ENCODE results near the gene FAM171A1.

The FAM171A1 gene

GRCh38 chr10:15197911-15198310 lies 173.2 kb downstream of the FAM171A1 start:
- DNase-seq: no peak

- DNase-seq: no peak
Measured at GRCh38 chr10:15197276-15197675, 173.8 kb downstream of the FAM171A1 start.

- no peak for DNase-seq
Measured at GRCh38 chr10:15196021-15196834, 174.9 kb downstream of the FAM171A1 start.

GRCh38 chr10:15189133-15189885 lies 181.8 kb downstream of the FAM171A1 start:
- no peak for DNase-seq

- no peak for DNase-seq
Measured at GRCh38 chr10:15188603-15189002, 182.5 kb downstream of the FAM171A1 start.

GRCh38 chr10:15183689-15184481 lies 187.2 kb downstream of the FAM171A1 start:
- no peak for DNase-seq

GRCh38 chr10:15182540-15183207 lies 188.4 kb downstream of the FAM171A1 start:
- DNase-seq: no peak

GRCh38 chr10:15181576-15182156 lies 189.4 kb downstream of the FAM171A1 start:
- no peak for DNase-seq

- DNase-seq: no peak
Measured at GRCh38 chr10:15180736-15181135, 190.4 kb downstream of the FAM171A1 start.

GRCh38 chr10:15176269-15176668 lies 194.8 kb downstream of the FAM171A1 start:
- DNase-seq: no peak

GRCh38 chr10:15175587-15175986 lies 195.5 kb downstream of the FAM171A1 start:
- no peak for DNase-seq

GRCh38 chr10:15172306-15172840 lies 198.7 kb downstream of the FAM171A1 start:
- no peak for DNase-seq

GRCh38 chr10:15169555-15170401 lies 201.3 kb downstream of the FAM171A1 start:
- DNase-seq: no peak

GRCh38 chr10:15168786-15169554 lies 202.1 kb downstream of the FAM171A1 start:
- peak; percentile 95 for DNase-seq

GRCh38 chr10:15168291-15168785 lies 202.8 kb downstream of the FAM171A1 start, which contains the start of gene NMT2:
Gene NMT2, minus strand, starts transcription at chr10:15168693. Its CDS starts 81 bp downstream, at chr10:15168612.
- peak; percentile 84 for DNase-seq

GRCh38 chr10:15167411-15168290 lies 203.4 kb downstream of the FAM171A1 start:
- no peak for DNase-seq

GRCh38 chr10:15166325-15166724 lies 204.8 kb downstream of the FAM171A1 start:
- DNase-seq: no peak

- DNase-seq: no peak
Measured at GRCh38 chr10:15163253-15163828, 207.7 kb downstream of the FAM171A1 start.
